KOPT-K1 (cell line): Measurements from ENCODE around the gene KREMEN1.

Source experiments
- H3K27ac ChIP-seq: fragments of 200-600 bp; sonication (generic); 2 replicates; pipeline ENCODE4 v1.5.1; 2016; ENCODE audit warnings: antibody characterized with exemption, mild to moderate bottlenecking, low read depth, low read length; ENCODE audit not compliant: poor library complexity, severe bottlenecking
- H3K36me3 ChIP-seq: fragments of 200-600 bp; sonication (generic); 2 replicates; pipeline ENCODE4 v1.5.1; 2017; ENCODE audit warnings: antibody characterized with exemption, mild to moderate bottlenecking, low read length, moderate library complexity; ENCODE audit not compliant: insufficient read depth
- H3K9me3 ChIP-seq: fragments of 200-600 bp; sonication (generic); 2 replicates; pipeline ENCODE4 v1.5.1; 2017; ENCODE audit warnings: antibody characterized with exemption, low read length, mild to moderate bottlenecking; ENCODE audit not compliant: insufficient read depth, poor library complexity, severe bottlenecking

The KREMEN1 gene

GRCh38 chr22:29175312-29175835 is 102.5 kb downstream of the KREMEN1 start:
- Histone ChIP-seq H3K27ac (no peak overlapping the region), H3K9me3 (peaks cover 11% of the 10 kb centered on the region)

GRCh38 chr22:29183971-29184848 is 111.4 kb downstream of the KREMEN1 start:
- no peaks in the 10 kb centered on the region for H3K9me3 ChIP-seq

More at GRCh38 chr22:29175312-29175835, 102.5 kb downstream of the KREMEN1 start:
- H3K36me3 ChIP-seq = peaks cover 6% of the 10 kb centered on the region; the same call in 1 of the 2 replicates

GRCh38 chr22:29184849-29185490 is 112.1 kb downstream of the KREMEN1 start:
- Histone ChIP-seq H3K27ac (no peak overlapping the region), H3K9me3 (no peaks in the 10 kb centered on the region), H3K36me3 (peaks cover 27% of the 10 kb centered on the region; the same call in 1 of the 2 replicates)

More at GRCh38 chr22:29183971-29184848, 111.4 kb downstream of the KREMEN1 start:
- peaks cover 29% of the 10 kb centered on the region; the same call in 1 of the 2 replicates for H3K36me3 ChIP-seq
- no peak overlapping the region for H3K27ac ChIP-seq

GRCh38 chr22:29186302-29186701 is 113.5 kb downstream of the KREMEN1 start:
- Histone ChIP-seq H3K9me3 (no peaks in the 10 kb centered on the region), H3K36me3 (peaks cover 13% of the 10 kb centered on the region; the same call in 1 of the 2 replicates), H3K27ac (no peak overlapping the region)

GRCh38 chr22:29187831-29188230 is 115.0 kb downstream of the KREMEN1 start:
- H3K9me3 ChIP-seq = no peaks in the 10 kb centered on the region
- H3K36me3 ChIP-seq = peaks cover 11% of the 10 kb centered on the region; the same call in 1 of the 2 replicates
- no peak overlapping the region for H3K27ac ChIP-seq

GRCh38 chr22:29190051-29190450 is 117.2 kb downstream of the KREMEN1 start:
- Histone ChIP-seq H3K27ac (no peak overlapping the region), H3K36me3 (peaks cover 4% of the 10 kb centered on the region; the same call in 1 of the 2 replicates), H3K9me3 (peaks cover 8% of the 10 kb centered on the region)

GRCh38 chr22:29190918-29191317 is 118.1 kb downstream of the KREMEN1 start:
- no peak overlapping the region for H3K27ac ChIP-seq
- H3K9me3 ChIP-seq = peaks cover 9% of the 10 kb centered on the region
- peaks cover 4% of the 10 kb centered on the region; the same call in 1 of the 2 replicates for H3K36me3 ChIP-seq

GRCh38 chr22:29193021-29193420 is 120.2 kb downstream of the KREMEN1 start:
- Histone ChIP-seq H3K27ac (no peak overlapping the region), H3K36me3 (peaks cover 13% of the 10 kb centered on the region; the same call in 1 of the 2 replicates), H3K9me3 (peaks cover 9% of the 10 kb centered on the region)

GRCh38 chr22:29194184-29194583 is 121.3 kb downstream of the KREMEN1 start:
- peaks cover 20% of the 10 kb centered on the region; the same call in 1 of the 2 replicates for H3K36me3 ChIP-seq
- H3K27ac ChIP-seq = no peak overlapping the region
- H3K9me3 ChIP-seq = peaks cover 9% of the 10 kb centered on the region

- H3K27ac ChIP-seq = peak overlapping the region; percentile 73
- H3K9me3 ChIP-seq = peaks cover 9% of the 10 kb centered on the region
- H3K36me3 ChIP-seq = peaks cover 31% of the 10 kb centered on the region; the same call in 1 of the 2 replicates
Measured at GRCh38 chr22:29195118-29195963, 122.5 kb downstream of the KREMEN1 start.

- Histone ChIP-seq H3K9me3 (peaks cover 9% of the 10 kb centered on the region), H3K36me3 (peaks cover 37% of the 10 kb centered on the region; the same call in 1 of the 2 replicates), H3K27ac (peak overlapping the region; percentile 73)
Measured at GRCh38 chr22:29195964-29196666, 123.3 kb downstream of the KREMEN1 start.

GRCh38 chr22:29197096-29197495 is 124.3 kb downstream of the KREMEN1 start:
- Histone ChIP-seq H3K9me3 (peaks cover 9% of the 10 kb centered on the region), H3K27ac (no peak overlapping the region), H3K36me3 (peaks cover 37% of the 10 kb centered on the region; the same call in 1 of the 2 replicates)

- Histone ChIP-seq H3K36me3 (peaks cover 33% of the 10 kb centered on the region; the same call in 1 of the 2 replicates), H3K9me3 (peaks cover 9% of the 10 kb centered on the region), H3K27ac (no peak overlapping the region)
Measured at GRCh38 chr22:29198240-29198639, 125.4 kb downstream of the KREMEN1 start.
